ENCODE measurements around the gene POLD1. TPM values are rescaled to one million over a fixed set of nuclear protein-coding genes. Genes with fewer than 3 reads are reported as not detected.

POLD1 gene
- total and polyA plus RNA-seq, 4 experiments from 2014 or later: 29.3 to 41.1 (median 35.6) TPM

DNA sequence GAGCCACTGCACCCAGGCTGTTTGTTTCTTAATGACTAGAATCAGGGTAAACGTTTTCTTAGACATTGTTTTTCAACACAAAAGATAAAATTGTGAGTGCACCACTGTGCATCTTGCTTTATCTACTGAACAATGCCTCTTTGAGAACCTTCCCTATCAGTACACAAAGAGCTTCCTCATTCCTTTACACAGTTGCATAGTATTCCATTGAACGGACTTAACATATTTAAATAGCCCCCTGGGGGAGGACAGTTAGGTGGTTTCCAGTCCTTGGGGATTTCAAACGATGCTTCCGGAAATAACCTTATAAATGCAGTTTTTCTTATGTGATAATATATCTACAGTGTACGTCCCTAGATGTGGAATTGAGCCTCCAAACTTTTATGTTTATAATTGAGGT, 8.6 kb downstream of the POLD1 start:
- DNase-seq: no peak
- intact Hi-C loops (cut with micrococcal nuclease): no loop called here
- H3K4me1 Mint-ChIP-seq: peaks cover under 1 to 8% (median 3%) of the 10 kb centered on the region in 4 donors
- H3K9me3 ChIP-seq (ENCODE audit: control insufficient read depth in 1 of 2, low read length in 2 of 2): no peaks in the 10 kb centered on the region
- H3K36me3 Mint-ChIP-seq: peaks cover 16 to 17% of the 10 kb centered on the region in 2 donors
- CTCF ChIA-PET (ENCODE audit: partially characterized antibody): no interaction called here
- no peaks in the 10 kb centered on the region for H3K27me3 Mint-ChIP-seq
- no peaks in the 10 kb centered on the region for H3K9me3 Mint-ChIP-seq
- no peaks in the 10 kb centered on the region for H3K36me3 ChIP-seq (ENCODE audit: insufficient read depth, low read length)
- no peak overlapping the region for H3K4me3 ChIP-seq (ENCODE audit: low read length in 2 of 2)
- POLR2A ChIA-PET (ENCODE audit: partially characterized antibody): no interaction called here
- no peak overlapping the region for H3K27ac Mint-ChIP-seq
- H3K27ac ChIP-seq (ENCODE audit: low read depth, low read length): no peak overlapping the region
- no peaks in the 10 kb centered on the region for H3K27me3 ChIP-seq (ENCODE audit: insufficient read depth, low read length)
- no peak overlapping the region for H3K4me3 Mint-ChIP-seq
- H3K4me1 ChIP-seq (ENCODE audit: insufficient read depth, low read length): no peaks in the 10 kb centered on the region

DNA sequence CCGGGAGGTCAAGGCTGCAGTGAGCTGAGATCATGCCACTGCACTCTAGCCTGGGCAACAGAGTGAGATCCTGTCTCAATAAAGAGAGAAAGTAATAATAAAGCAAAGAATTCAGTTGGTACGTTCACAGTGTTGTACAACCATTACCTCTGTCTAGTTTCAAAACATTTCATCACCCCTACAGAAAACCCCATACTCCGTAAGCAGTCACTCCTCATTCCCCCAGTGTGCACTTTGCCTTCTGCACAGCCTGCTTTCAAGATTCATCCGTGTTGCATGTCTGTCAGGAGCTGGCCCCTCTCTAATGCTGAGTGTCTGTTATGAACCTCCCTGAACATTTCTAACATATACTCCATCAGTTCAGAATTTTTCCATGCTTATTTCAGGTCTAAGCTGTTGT, 9.4 kb downstream of the POLD1 start:
- H3K36me3 ChIP-seq (ENCODE audit: insufficient read depth, low read length): no peaks in the 10 kb centered on the region
- Mint-ChIP-seq H3K9me3 (no peaks in the 10 kb centered on the region), H3K4me3 (no peak overlapping the region), H3K27ac (peak overlapping the region in 2 of 7 donors; percentile 55 to 75), H3K27me3 (no peaks in the 10 kb centered on the region), H3K4me1 (peaks cover 0 to 5% (median 0%) of the 10 kb centered on the region in 4 donors), H3K36me3 (peaks cover 12 to 18% of the 10 kb centered on the region in 2 donors)
- no peak for DNase-seq
- no peaks in the 10 kb centered on the region for H3K9me3 ChIP-seq (ENCODE audit: control insufficient read depth in 1 of 2, low read length in 2 of 2)
- intact Hi-C loops (cut with micrococcal nuclease): no loop called here
- H3K4me3 ChIP-seq (ENCODE audit: low read length in 2 of 2): no peak overlapping the region
- H3K4me1 ChIP-seq (ENCODE audit: insufficient read depth, low read length): no peaks in the 10 kb centered on the region
- no peak overlapping the region for H3K27ac ChIP-seq (ENCODE audit: low read depth, low read length)
- POLR2A ChIA-PET (ENCODE audit: partially characterized antibody): no interaction called here
- CTCF ChIA-PET (ENCODE audit: partially characterized antibody): no interaction called here
- no peaks in the 10 kb centered on the region for H3K27me3 ChIP-seq (ENCODE audit: insufficient read depth, low read length)

DNA sequence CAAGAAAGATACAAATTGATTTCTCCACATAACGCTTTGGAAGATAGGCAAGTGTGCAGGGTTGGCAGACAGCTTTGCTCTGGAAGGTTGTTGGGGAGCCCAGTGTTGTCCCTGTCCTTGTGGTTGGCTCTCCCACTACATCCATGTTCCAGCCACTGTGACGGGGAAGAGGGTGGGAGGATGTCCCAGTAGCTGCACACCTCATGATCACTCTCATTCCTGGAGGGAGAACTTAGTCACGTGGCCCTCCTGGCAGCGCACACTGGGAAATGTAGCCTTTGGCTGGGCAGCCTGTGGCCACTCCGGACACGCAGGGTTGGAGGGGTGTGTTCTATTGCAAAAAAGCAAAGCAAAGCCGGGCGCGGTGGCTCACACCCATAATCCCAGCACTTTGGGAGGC, 9.9 kb downstream of the POLD1 start:
- Histone ChIP-seq H3K27ac (ENCODE audit: low read depth, low read length) (no peak overlapping the region), H3K36me3 (ENCODE audit: insufficient read depth, low read length) (no peaks in the 10 kb centered on the region), H3K4me3 (ENCODE audit: low read length in 2 of 2) (no peak overlapping the region), H3K4me1 (ENCODE audit: insufficient read depth, low read length) (no peaks in the 10 kb centered on the region), H3K27me3 (ENCODE audit: insufficient read depth, low read length) (no peaks in the 10 kb centered on the region), H3K9me3 (ENCODE audit: control insufficient read depth in 1 of 2, low read length in 2 of 2) (no peaks in the 10 kb centered on the region)
- no peak overlapping the region for H3K4me3 Mint-ChIP-seq
- peak overlapping the region in 1 of 7 donors; percentile 75 for H3K27ac Mint-ChIP-seq
- H3K36me3 Mint-ChIP-seq: peaks cover 13 to 19% of the 10 kb centered on the region in 2 donors
- no peak for DNase-seq
- intact Hi-C loops (cut with micrococcal nuclease): no loop called here
- no peaks in the 10 kb centered on the region for H3K27me3 Mint-ChIP-seq
- peaks cover 0 to 5% (median under 1%) of the 10 kb centered on the region in 4 donors for H3K4me1 Mint-ChIP-seq
- H3K9me3 Mint-ChIP-seq: no peaks in the 10 kb centered on the region
- POLR2A ChIA-PET (ENCODE audit: partially characterized antibody): no interaction called here
- CTCF ChIA-PET (ENCODE audit: partially characterized antibody): no interaction called here

DNA sequence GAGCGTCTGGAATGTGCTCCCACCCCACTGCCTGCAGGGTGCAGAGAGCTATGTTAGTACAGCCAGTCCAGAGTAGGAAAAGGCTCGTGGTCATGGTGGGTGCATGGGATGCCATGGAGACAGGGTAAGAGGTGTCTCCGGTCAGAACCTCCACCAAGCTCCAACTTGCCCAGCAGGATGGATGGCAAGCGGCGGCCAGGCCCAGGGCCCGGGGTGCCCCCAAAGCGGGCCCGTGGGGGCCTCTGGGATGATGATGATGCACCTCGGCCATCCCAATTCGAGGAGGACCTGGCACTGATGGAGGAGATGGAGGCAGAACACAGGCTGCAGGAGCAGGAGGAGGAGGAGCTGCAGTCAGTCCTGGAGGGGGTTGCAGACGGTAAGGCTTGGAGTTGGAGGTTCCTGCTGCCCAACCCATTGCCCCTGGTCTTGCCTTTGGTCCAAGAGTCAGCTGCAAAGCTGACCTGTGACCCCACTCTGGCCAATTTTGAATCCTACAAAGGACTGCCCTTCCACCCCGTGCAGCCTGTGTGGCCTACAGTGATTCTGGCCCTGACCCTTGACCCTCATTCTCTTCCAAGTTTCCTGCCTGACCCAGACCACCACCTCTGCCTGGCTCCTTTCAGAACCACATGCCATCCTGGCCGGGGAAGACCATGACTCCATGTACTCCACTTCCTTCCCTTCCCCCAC, 14.7 kb downstream of the POLD1 start:
- Mint-ChIP-seq H3K4me1 (peaks cover 0 to 4% (median 2%) of the 10 kb centered on the region in 4 donors), H3K27ac (no peak overlapping the region), H3K36me3 (peaks cover 12 to 16% of the 10 kb centered on the region in 2 donors), H3K9me3 (no peaks in the 10 kb centered on the region), H3K27me3 (no peaks in the 10 kb centered on the region), H3K4me3 (no peak overlapping the region)
- Histone ChIP-seq H3K4me3 (ENCODE audit: low read length in 2 of 2) (no peak overlapping the region), H3K36me3 (ENCODE audit: insufficient read depth, low read length) (no peaks in the 10 kb centered on the region), H3K27me3 (ENCODE audit: insufficient read depth, low read length) (no peaks in the 10 kb centered on the region), H3K27ac (ENCODE audit: low read depth, low read length) (no peak overlapping the region), H3K9me3 (ENCODE audit: control insufficient read depth in 1 of 2, low read length in 2 of 2) (no peaks in the 10 kb centered on the region), H3K4me1 (ENCODE audit: insufficient read depth, low read length) (no peaks in the 10 kb centered on the region)
- no peak for DNase-seq
- ChIA-PET POLR2A (ENCODE audit: partially characterized antibody) (no interaction called here), CTCF (ENCODE audit: partially characterized antibody) (no interaction called here)
- intact Hi-C loops (cut with micrococcal nuclease): no loop called here

DNA sequence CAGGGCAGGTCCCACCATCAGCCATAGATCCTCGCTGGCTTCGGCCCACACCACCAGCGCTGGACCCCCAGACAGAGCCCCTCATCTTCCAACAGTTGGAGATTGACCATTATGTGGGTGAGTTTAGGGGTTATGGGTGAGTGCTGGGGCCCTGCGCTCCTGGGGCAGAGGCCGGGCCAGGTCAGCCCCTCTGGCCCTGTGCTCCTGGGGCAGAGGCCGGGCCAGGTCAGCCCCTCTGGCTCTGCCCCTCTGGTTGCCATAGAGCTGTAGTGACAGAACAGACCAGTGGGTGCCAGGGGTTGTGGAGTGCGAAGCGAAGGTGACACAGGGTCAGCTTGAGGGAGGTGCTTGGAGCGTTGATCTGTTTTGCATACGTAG, 15.2 kb downstream of the POLD1 start:
- ChIA-PET POLR2A (ENCODE audit: partially characterized antibody) (no interaction called here), CTCF (ENCODE audit: partially characterized antibody) (no interaction called here)
- no peak overlapping the region for H3K4me3 Mint-ChIP-seq
- peak overlapping the region in 2 of 7 donors; percentile 36 to 43 for H3K27ac Mint-ChIP-seq
- DNase-seq: no peak
- no peaks in the 10 kb centered on the region for H3K27me3 Mint-ChIP-seq
- H3K27ac ChIP-seq (ENCODE audit: low read depth, low read length): no peak overlapping the region
- intact Hi-C loops (cut with micrococcal nuclease): no loop called here
- H3K9me3 ChIP-seq (ENCODE audit: control insufficient read depth in 1 of 2, low read length in 2 of 2): no peaks in the 10 kb centered on the region
- H3K27me3 ChIP-seq (ENCODE audit: insufficient read depth, low read length): no peaks in the 10 kb centered on the region
- H3K36me3 Mint-ChIP-seq: peaks cover 12 to 13% of the 10 kb centered on the region in 2 donors
- H3K4me1 ChIP-seq (ENCODE audit: insufficient read depth, low read length): no peaks in the 10 kb centered on the region
- H3K9me3 Mint-ChIP-seq: no peaks in the 10 kb centered on the region
- H3K36me3 ChIP-seq (ENCODE audit: insufficient read depth, low read length): no peaks in the 10 kb centered on the region
- H3K4me1 Mint-ChIP-seq: peaks cover 0 to 4% (median 2%) of the 10 kb centered on the region in 4 donors
- no peak overlapping the region for H3K4me3 ChIP-seq (ENCODE audit: low read length in 2 of 2)

DNA sequence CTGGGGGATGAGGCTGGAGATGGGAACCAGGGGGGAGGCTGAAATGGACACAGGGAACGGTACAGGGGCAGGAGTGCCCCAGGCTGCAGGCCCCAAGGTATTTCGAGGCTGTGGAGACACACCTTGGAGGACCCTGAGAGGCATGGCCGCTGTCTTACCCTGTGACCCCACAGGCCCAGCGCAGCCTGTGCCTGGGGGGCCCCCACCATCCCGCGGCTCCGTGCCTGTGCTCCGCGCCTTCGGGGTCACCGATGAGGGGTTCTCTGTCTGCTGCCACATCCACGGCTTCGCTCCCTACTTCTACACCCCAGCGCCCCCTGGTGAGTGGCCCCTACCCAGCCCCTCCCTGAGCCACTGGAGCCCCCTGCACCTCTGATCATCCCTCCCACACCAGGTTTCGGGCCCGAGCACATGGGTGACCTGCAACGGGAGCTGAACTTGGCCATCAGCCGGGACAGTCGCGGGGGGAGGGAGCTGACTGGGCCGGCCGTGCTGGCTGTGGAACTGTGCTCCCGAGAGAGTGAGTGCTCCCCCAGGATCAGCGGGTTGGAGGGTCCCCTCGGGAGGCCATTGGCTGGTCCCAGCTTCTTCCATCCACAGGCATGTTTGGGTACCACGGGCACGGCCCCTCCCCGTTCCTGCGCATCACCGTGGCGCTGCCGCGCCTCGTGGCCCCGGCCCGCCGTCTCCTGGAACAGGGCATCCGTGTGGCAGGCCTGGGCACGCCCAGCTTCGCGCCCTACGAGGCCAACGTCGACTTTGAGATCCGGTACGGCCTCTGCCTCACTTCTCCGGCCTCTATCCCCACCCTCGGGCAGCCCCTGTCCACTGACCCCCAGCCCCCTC, 17.7 kb downstream of the POLD1 start:
- no peaks in the 10 kb centered on the region for H3K9me3 Mint-ChIP-seq
- H3K27me3 Mint-ChIP-seq: no peaks in the 10 kb centered on the region
- Histone ChIP-seq H3K9me3 (ENCODE audit: control insufficient read depth in 1 of 2, low read length in 2 of 2) (no peaks in the 10 kb centered on the region), H3K27me3 (ENCODE audit: insufficient read depth, low read length) (no peaks in the 10 kb centered on the region), H3K4me1 (ENCODE audit: insufficient read depth, low read length) (no peaks in the 10 kb centered on the region), H3K27ac (ENCODE audit: low read depth, low read length) (no peak overlapping the region), H3K36me3 (ENCODE audit: insufficient read depth, low read length) (no peaks in the 10 kb centered on the region), H3K4me3 (ENCODE audit: low read length in 2 of 2) (no peak overlapping the region)
- intact Hi-C loops (cut with micrococcal nuclease): no loop called here
- ChIA-PET CTCF (ENCODE audit: partially characterized antibody) (interaction anchor here (0.9 kb wide), 1 partner anchor 13 kb away, joined by 3 read pairs; no protein-coding TSS in a partner anchor), POLR2A (ENCODE audit: partially characterized antibody) (interaction anchor here (1.3 kb wide), 1 partner anchor 18 kb away, joined by 5 read pairs; the partner anchor contains the start of gene POLD1)
- no peak overlapping the region for H3K27ac Mint-ChIP-seq
- DNase-seq: no peak
- peaks cover 13 to 20% of the 10 kb centered on the region in 2 donors for H3K36me3 Mint-ChIP-seq
- H3K4me3 Mint-ChIP-seq: no peak overlapping the region
- peaks cover 0 to 4% (median 1%) of the 10 kb centered on the region in 4 donors for H3K4me1 Mint-ChIP-seq

GRCh38 chr19:50402544-50403301, 18.6 kb downstream of the POLD1 start:
- Mint-ChIP-seq H3K4me1 (peaks cover 0 to 4% (median 1%) of the 10 kb centered on the region in 4 donors), H3K9me3 (no peaks in the 10 kb centered on the region), H3K36me3 (peaks cover 13 to 18% of the 10 kb centered on the region in 2 donors), H3K27me3 (no peaks in the 10 kb centered on the region), H3K27ac (no peak overlapping the region), H3K4me3 (no peak overlapping the region)
- Histone ChIP-seq H3K27ac (ENCODE audit: low read depth, low read length) (no peak overlapping the region), H3K27me3 (ENCODE audit: insufficient read depth, low read length) (no peaks in the 10 kb centered on the region), H3K9me3 (ENCODE audit: control insufficient read depth in 1 of 2, low read length in 2 of 2) (no peaks in the 10 kb centered on the region), H3K36me3 (ENCODE audit: insufficient read depth, low read length) (no peaks in the 10 kb centered on the region), H3K4me1 (ENCODE audit: insufficient read depth, low read length) (no peaks in the 10 kb centered on the region), H3K4me3 (ENCODE audit: low read length in 2 of 2) (no peak overlapping the region)
- POLR2A ChIA-PET (ENCODE audit: partially characterized antibody): interaction anchor here (1.3 kb wide), 1 partner anchor 19 kb away, joined by 5 read pairs; the partner anchor contains the start of gene POLD1
- DNase-seq: no peak
- intact Hi-C loops (cut with micrococcal nuclease): no loop called here
- CTCF ChIA-PET (ENCODE audit: partially characterized antibody): interaction anchor here (0.9 kb wide), 1 partner anchor 12 kb away, joined by 3 read pairs; no protein-coding TSS in a partner anchor

Measured in CD4-positive, alpha-beta memory T cell (primary cell).